IPS-NIHi11 (cell line): ENCODE measurements around the gene ADM2.
"Not testable (repeated sequence)": the region's sequence is repeated elsewhere in the genome, so short reads cannot be mapped to it uniquely, and the experiment has no call there.

Experiments
- DNase-seq: peaks from one replicate; pipeline ENCODE4 v3.0.0; 2012; ENCODE audit warnings: mixed read lengths, low spot score

The ADM2 gene

DNA sequence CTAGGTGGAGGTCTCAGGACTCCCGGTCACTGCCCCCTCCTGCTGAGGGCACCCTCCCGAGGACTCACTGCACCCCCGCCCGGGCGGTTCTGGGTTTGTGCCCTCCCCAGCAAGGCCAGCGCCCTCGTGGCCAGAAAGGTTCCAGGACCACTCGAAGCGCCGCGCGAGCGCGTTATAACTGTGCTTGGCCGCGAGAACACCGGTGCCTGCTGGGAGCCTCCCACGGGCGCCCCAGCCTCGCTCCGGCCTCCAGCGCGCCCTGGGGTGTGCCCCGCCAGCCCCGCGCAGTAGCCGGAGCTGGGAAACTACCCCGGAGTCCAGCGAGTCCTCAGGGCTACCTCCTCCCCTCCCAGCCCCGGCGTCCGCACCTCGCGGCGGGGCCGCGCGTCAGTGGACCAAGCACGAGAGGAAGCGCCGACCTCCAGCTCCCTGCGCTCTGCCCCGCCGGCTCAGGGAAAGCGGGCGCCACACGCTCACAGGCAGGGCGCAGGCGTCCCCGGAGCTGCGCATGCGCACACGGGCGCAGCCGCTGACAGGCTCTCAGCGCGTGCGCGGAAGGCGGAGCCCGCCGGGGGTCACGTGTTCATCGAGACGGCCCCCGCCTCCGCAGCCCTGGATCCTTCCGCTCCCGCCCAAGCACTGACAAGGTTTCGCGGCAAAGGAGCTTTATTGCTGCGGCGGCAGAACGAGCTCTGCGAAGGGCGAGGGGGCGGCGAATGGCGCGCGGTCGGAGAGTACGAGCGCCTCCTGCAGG, 43.9 kb downstream of the ADM2 start, which contains the start of gene SCO2:
Gene SCO2, minus strand, starts transcription at position 495 of the 754 bp plus-strand sequence. CDS start 1,187 bp downstream, outside the sequence.
- DNase-seq, result peak; percentile 99

DNA sequence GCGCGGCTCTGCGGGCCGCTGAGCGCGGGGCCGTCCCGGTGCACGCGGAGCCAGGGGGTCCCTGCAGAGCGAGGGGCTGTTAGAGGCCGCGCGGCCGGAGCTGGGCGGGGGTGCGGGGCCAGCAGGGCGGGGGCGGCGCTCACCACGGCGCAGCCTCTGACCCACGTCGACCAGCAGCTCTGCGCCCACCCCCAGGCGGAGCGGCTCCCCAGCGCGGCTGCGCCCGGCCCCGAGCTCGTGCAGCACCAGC, 44.4 kb downstream of the ADM2 start:
- no peak for DNase-seq

DNA sequence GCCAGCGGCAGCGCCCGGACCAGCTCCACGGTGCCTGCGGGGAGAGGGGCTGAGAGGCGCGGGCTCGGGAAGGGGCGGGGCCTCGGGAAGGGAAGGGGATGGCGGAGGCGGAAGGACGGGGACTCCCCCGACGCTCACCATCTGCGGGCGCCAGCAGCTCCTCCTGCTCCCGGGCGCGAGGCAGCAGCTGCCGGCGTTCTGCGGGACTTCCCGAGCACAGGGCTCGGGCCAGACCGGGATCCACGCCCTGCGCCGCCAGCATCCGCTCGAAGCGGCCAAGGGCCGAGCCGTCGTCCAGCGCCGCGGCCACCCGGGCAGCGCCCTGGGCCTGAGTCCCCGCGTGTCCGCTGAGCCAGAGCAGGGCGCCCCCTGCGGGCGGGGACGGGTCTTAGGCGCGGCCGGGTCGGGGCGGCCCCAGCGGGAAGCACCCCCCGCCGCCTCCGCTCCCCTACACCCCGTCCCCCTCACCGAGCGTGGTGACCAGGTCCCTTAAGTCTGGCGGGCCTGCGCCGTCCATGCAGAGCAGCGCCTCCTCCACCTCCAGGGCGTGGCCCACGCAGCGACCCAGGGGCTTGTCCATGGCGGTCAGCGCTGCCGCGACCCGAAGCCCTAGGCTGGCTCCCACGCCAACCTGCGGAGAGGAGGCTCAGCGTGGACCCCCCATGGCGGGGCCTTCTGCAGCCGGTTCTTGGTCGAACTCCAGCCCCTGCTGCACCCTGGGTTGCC, 44.9 kb downstream of the ADM2 start:
- peak; percentile 85 for DNase-seq

DNA sequence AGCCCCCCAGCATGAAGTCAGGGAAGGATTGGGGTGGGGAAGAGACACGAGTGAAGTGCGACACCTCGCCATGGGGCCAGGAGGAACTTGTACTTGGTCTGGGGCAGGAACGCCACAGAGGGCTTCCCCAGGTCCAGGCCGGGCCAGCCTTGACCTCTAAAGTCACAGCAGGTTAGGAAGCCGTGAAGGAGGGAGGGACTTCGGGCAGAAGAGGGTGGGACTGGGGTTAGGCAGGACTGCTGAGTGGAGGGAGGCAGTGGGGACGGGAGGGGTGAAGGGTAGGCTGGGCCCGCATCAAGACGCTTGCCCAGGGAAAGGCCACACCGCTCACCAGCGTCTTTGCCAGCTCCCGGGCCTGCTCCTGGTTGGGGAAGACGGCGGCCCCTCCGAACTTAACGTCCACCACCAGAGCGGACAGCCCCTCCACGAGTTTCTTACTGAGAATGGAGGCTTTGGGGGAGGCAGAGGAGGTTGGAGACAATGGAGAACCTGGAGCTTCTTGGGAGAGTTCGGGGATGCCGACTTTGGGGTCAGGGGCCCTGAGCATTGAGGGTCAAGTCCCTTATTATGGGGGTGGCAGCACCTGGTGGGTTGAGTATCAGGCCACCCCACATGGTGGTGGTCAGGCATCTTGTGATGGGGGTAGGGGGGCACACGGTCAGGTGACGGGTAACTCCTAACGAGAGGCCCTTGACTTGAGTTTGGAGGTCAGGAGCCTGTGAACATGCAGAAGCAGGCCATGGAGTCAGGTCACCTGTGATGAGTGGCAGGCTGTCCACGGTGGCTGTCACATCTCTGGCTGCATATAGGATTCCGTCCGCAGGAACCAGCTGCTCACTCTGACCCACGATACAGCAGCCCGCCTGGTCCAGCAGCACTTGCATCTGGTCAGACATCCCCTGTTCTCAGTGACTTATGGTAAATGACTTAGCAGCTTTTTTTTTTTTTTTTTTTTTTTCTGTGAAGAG, 45.8 kb downstream of the ADM2 start:
- DNase-seq, result peak; percentile 71

DNA sequence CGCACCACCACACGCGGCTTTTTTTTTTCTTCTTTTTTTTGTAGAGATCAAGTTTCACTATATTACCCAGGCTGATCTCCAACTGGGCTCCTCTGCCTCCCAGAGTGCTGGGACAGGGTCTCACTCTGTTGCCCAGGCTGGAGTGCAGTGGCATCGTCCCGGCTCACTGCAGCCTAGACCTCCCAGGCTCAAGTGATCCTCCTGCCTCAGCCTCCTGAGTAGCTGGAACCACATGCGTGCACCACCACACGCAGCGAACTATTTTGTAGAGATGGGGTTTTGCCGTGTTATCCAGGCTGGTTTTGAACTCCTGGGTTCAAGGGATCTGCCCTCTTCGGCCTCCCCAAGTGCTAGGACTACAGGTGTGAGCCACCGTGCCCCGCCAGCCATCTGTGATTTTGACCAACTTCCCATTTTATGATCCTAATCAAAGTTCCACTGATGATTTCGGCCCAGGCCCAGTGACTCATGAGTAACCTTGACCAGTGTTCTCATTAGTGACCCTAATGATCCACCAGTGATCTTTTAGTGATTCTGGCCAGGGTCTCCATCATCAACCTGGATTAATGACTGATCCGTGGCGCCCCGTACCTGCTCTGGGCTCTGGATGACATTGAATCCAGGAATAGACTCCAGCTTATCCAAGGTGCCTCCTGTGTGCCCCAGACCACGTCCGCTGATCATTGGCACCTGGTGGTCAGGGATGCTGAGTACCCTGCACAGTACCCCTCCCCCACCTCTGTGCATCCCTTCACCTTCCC, 46.8 kb downstream of the ADM2 start:
- no peak for DNase-seq

DNA sequence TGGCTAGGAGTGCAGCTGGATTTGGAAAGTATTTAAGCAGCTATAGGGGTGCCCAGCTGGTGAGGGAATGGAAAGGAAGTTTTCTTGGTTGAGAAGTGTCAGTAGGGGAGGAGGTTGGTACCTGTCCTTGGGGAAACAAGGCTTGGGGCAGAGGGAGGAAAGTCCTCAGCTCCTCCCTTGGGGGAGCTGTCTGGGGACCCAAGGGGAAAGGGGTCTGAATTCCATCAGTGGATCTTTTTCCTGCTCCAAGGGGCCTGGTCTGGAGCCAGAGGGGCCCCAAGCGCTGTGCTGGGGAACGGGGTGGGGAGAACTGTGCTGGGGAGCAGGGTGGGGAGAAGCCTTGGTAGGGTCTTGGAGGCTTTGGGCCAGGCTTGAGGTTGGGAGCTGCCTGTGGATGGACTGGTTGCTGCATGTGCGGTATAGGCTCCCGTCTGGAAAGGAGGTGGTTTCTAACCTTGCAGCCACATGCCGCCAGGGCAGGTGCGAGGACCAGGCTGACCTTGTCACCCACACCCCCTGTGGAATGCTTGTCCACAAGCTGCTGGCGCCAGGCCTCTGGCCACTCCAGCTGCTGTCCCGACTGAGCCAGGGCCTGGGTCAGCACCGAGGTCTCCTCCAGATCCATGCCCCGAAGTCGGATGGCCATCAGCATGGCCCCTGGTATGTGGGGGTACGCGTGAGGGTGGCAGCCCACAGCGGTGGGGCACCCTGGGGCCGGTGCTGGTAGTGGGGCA, 47.5 kb downstream of the ADM2 start:
- DNase-seq, result no peak

DNA sequence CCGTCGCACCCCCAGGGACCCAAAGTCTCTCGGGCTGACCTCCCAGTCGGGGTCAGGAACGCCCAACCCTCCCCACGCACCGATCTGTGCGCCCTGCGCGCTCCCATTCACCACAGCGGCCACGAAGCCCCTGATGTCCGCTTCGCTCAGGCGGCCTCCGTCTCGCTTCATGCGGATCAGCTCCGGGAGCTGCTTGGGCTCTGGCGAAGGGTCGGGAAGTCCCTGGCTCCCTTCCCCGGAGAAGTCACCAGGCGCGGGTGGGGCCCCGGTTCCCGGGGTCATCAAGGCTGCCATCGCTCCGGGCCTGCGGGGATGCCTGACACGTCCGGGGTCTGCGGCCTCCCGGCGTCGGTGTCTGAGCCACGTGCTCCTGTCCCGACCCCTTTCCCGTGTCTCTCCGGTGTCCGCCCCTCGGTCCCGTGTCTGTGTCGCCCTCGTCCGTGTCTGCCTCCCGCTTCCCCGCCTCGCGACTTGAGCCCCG, 48.1 kb downstream of the ADM2 start:
- no peak for DNase-seq

DNA sequence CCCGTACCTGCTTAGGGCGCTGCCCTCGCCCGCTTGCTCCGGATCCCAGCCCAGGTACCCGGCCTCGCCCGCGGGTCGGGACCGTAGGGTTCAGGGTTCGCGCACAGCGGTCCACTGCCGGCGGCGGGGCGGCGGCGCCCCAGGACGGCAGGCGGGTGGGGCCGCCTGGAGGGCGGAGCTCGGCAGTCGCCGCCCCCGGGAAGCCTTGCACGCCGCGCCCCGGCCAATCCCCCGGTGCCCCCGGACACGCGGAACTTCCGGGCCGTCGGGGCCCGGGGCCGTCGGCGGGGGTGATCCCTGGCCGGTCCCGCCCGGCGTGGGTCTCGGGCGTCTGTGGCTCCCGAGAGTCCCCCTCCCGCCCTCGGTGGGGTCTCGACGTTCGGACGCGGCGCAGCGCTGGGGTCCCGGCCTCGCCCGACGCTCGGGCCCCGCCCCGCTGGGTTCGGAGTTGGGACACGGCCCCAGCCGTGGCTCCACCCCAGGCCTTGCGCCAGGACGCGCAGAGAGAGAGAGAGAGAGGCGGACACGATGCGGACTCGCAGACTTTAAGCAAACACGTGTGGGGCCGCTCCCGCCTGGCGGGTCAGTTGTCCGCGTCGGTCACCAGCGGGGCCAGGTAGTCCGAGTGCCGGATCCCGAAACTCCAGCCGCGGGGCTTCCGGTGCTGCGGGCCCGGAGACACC, 48.7 kb downstream of the ADM2 start, which contains the start of gene TYMP:
Gene TYMP, minus strand, starts transcription at position 116 of the 683 bp plus-strand sequence. CDS start 303 bp downstream, outside the sequence.
- no peak for DNase-seq

DNA sequence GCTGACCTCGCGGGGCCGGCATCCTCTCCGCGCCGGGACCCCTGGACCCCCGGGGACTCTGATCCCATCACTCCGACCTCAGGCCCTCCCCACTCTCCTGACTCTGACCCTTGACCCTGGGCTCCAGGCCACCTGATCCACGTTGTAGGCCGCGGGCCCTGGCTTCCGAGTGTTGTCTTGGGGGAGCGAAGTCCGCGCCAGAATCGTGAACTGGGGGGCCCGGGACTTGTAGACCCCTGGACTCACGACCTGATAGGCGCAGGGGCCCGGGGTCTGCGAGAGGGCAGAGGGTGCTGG, 49.2 kb downstream of the ADM2 start:
- DNase-seq, result peak; percentile 21

DNA sequence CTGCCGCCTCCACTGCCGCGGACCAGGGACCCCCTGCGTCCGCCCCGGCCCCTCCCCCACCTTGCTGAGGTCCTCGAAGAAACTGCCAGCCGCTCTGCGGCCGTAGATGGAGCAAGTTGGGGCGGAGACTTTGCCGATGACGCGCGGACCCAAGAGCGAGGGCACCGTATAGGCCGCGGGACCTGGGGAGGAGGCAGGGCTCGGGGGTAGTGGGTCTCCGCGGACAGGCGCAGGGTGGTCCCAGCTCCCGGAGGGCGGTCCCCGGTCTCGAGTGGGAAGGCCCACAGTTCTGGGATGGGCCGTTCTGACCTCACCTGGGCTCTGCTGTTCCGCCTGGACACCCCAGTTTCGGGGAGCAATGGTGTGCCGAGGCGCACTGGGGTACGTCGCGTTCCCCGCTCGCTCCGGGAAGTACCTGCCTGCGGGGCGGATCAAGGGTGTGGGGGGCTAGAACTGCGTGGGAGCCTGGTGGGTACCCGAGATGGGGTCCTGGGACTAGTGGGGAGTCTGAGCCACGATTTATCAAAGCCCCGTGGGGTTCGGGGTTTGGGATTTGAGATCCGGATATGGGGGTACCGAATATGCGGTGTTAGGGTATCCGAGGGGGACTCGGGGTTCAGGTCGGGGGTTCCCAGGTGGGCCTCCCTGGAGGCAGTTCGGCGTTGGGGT, 49.7 kb downstream of the ADM2 start:
- DNase-seq, result peak; percentile 77

DNA sequence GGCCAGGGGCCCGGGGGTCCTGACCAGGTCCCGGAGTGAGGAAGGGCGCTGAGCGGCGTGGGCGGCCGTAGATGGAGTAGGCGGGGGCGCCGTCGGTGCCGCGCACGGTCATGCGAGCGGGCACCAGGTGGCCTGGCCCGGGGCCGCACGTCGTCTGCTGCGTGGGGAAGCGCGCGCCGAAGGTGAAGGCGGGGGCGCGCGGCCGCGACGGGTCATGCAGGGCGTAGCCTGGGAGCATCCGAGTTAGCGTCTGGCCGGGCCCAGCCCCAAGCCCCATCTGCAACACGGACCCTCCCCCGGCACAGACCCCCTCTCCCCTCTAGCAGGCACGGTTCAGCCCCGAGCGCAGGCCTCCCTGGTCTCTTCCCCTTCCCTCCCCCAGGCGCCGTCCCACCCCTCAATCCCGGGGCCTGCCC, 50.2 kb downstream of the ADM2 start:
- peak; percentile 51 for DNase-seq

DNA sequence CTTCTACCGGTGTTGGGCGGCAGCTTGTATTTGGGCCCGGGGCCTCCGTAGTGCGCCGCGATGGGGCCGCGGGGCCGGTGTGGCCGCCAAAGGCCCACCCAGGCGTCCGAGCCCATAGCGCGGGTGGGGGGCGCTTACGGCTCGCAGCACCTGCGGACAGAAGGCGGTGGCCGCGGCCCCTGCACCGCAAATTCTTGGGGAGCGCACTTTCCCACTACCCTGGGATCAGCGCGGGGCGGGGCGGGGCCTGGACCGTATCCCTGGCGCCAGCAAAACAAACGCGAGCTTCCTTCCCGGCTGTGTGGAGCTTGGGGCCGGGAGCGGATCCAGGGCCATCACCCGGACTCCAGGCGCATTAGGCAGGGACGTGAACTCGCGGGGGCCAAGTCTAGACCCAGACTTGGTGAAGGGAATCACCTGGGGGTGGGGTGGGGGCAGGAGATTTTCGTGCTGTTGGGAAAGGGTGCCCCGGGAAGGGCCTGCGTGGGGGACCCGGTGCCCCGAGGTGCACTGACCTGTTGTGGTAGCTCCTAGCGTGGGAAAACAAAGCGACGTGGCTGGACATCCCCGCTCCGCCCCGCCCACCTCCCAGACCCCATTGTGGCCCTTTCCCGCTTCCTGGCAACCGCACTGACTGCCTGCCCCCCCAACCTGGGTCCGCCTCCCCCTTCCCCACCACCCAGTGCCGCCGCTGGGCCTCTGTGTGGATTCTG, 50.8 kb downstream of the ADM2 start:
- peak; percentile 69 for DNase-seq

DNA sequence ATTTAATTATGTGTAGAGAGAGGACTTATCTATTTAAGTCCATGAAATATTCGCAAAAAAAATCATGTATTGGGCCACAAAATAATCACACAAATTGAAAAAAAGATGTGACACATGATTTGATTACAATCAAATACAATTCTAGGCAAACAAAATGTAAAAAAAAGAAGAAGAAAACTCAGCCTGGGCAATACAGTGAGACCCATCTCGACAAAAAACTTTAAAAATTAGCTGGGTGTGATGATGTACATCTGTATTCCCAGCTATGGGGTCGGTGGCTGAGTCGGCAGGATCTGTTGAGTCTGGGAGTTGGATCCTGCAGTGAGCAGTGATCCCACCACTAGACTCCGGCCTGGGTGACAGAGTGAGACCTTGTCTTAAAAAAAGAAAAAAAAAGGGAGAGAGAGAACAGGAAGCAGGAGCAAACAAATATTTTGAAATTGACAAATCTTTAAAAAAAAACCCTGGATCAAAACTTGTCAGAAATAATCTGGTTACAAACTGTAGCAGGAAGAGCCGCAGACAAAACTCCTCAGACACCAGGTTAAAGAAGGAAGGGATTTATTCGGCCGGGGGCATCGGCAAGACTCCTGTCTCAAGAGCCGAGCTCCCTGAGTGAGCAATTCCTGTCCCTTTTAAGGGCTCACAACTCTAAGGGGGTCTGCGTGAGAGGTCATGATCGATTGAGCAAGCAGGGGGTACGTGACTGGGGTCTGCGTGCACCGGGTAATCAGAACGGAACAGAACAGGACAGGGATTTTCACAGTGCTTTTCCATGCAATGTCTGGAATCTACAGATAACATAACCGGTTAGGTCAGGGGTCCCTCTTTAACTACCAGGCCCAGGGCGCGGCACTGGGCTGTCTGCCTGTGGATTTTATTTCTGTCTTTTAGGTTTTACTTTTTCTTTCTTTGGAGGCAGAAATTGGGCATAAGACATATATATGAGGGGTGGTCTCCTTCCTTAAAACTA, 51.8 kb downstream of the ADM2 start:
- DNase-seq, result no peak

DNA sequence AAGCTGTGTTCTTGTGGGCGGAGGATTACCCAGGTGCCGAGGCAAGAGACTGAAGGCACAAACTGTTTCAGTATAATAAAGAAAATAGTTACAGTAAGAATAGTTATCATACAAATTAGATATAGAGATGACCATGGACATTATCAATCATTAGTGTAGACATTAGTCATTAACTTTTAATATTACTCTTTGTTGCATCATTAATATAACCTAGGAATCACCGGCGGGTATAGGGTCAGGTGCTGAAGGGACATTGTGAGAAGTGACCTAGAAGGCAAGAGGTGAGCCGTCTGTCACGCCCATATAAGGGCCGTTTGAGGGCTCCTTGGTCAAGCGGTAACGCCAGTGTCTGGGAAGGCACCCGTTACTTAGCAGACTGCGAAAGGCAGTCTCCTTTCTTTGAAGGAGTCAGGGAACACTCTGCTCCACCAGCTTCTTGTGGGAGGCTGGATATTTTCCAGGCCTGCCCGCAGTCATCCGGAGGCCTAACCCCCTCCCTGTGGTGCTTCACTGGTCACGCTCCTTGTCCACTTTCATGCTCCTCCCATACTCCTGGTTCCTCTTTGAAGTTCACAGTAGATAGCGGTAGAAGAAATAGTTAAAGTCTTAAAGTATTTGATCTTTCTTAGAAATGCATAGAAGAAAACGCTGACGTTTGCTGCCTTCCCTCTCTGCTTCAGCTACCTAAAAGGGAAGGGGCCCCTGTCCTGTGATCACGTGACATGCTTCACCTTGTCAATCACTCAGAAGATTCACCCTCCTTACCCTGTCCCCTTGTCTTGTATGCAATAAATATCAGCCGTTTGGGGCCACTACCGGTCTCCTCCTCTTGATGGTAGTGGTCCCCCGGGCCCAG, 52.7 kb downstream of the ADM2 start:
- not testable (repeated sequence) for DNase-seq

DNA sequence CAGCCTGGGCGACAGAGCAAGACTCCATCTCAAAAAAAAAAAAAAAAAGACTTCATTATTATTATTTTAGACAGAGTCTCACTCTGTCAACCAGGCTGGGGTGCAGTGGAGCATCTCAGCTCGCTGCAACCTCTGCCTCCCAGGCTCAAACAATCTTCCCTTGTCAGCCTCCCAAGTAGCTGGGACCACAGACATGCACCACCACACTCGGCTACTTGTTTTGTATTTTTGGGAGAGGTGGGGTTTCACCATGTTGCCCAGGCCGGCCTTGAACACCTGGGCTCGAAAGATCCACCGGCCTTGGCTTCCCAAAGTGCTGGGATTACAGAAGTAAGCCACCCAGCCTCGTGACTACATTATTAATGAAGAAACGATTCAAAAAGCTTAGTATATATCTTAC, 53.8 kb downstream of the ADM2 start:
- DNase-seq, result no peak
